Neural cell (in vitro differentiated cells): ENCODE data around the gene IRF9. TPM values are rescaled to one million over a fixed set of nuclear protein-coding genes. Genes with fewer than 3 reads are reported as not detected.

Experiments
- polyA plus RNA-seq: library from polyadenylated mRNA; depleted of rRNA; stranded (reverse); fragments of >200 nt; gene quantifications from 2 replicates; pipeline ENCODE4 v1.2.3, GENCODE V29; 2014
- small RNA-seq, 3 experiments: library from RNA; depleted of rRNA; stranded (forward); fragments of <200 nt; gene quantifications; one replicate each; pipeline ENCODE3, GENCODE V24; 2012

Gene IRF9
- polyA plus RNA-seq, 1 donor from 2014 or later: 19.6 TPM

Small RNAs within 50 kb of the gene (small RNA-seq; reads per million reads assigned to genes)
- gene AL136295.4 (0 reads per million in 3 experiments), gene CHMP4A (0 reads per million in 3 experiments), gene IPO4 (0 to 0.03 (median 0) reads per million in 3 experiments), gene IRF9 (0 reads per million in 3 experiments), gene MDP1 (0 to 0.77 (median 0) reads per million in 3 experiments), gene RNA5SP383 (0.03 to 0.90 (median 0.07) reads per million in 3 experiments)

Other genes starting within 250 kb of the IRF9 start
- gene DHRS4, start 207.5 kb upstream of the IRF9 start, polyA plus RNA-seq: 7.7 and 7.8 TPM in 2 replicates
- 1.9 and 3.0 TPM in 2 replicates for gene DHRS4L2, start 172.3 kb upstream of the IRF9 start, polyA plus RNA-seq
- gene CARMIL3, start 109.3 kb upstream of the IRF9 start, polyA plus RNA-seq: 43.6 and 49.3 TPM in 2 replicates
- 2.3 and 4.1 TPM in 2 replicates for gene CPNE6, start 89.7 kb upstream of the IRF9 start, polyA plus RNA-seq
- 0.20 and 1.2 TPM in 2 replicates for gene PCK2, start 67.0 kb upstream of the IRF9 start, polyA plus RNA-seq
- gene DCAF11, start 46.5 kb upstream of the IRF9 start, polyA plus RNA-seq: 74.5 and 106 TPM in 2 replicates
- gene NRL, start 46.3 kb upstream of the IRF9 start, polyA plus RNA-seq: 9.5 TPM in 2 replicates
- gene FITM1, start 30.6 kb upstream of the IRF9 start, polyA plus RNA-seq: 0.62 and 0.88 TPM in 2 replicates
- gene PSME1, start 25.1 kb upstream of the IRF9 start, polyA plus RNA-seq: 39.5 and 55.8 TPM in 2 replicates
- 45.1 and 54.6 TPM in 2 replicates for gene EMC9, start 19.7 kb upstream of the IRF9 start, polyA plus RNA-seq
- gene PSME2, start 14.7 kb upstream of the IRF9 start, polyA plus RNA-seq: 69.1 and 73.3 TPM in 2 replicates
- gene RNF31, start 13.8 kb upstream of the IRF9 start, polyA plus RNA-seq: 69.6 and 98.7 TPM in 2 replicates
- gene REC8, start 10.8 kb downstream of the IRF9 start, polyA plus RNA-seq: 18.5 and 22.8 TPM in 2 replicates
- gene IPO4, start 27.6 kb downstream of the IRF9 start, polyA plus RNA-seq: 9.2 and 13.4 TPM in 2 replicates
- 25.1 and 34.2 TPM in 2 replicates for gene TM9SF1, start 34.2 kb downstream of the IRF9 start, polyA plus RNA-seq
- 0.17 TPM in 1 of 2 replicates, not detected in the other for gene TSSK4, start 44.4 kb downstream of the IRF9 start, polyA plus RNA-seq
- 55.3 and 67.6 TPM in 2 replicates for gene CHMP4A, start 52.2 kb downstream of the IRF9 start, polyA plus RNA-seq
- 94.2 and 116 TPM in 2 replicates for gene MDP1, start 54.8 kb downstream of the IRF9 start, polyA plus RNA-seq
- gene NEDD8, start 71.1 kb downstream of the IRF9 start, polyA plus RNA-seq: 406 and 431 TPM in 2 replicates
- 132 and 403 TPM in 2 replicates for gene GMPR2, start 71.7 kb downstream of the IRF9 start, polyA plus RNA-seq
- 103 and 120 TPM in 2 replicates for gene TINF2, start 81.4 kb downstream of the IRF9 start, polyA plus RNA-seq
- gene TGM1, start 101.9 kb downstream of the IRF9 start, polyA plus RNA-seq: 3.6 and 7.5 TPM in 2 replicates
- gene RABGGTA, start 110.3 kb downstream of the IRF9 start, polyA plus RNA-seq: 28.8 and 33.2 TPM in 2 replicates
- gene DHRS1, start 138.5 kb downstream of the IRF9 start, polyA plus RNA-seq: 5.5 and 6.9 TPM in 2 replicates
- 13.0 and 19.5 TPM in 2 replicates for gene NOP9, start 138.6 kb downstream of the IRF9 start, polyA plus RNA-seq
- gene CIDEB, start 146.7 kb downstream of the IRF9 start, polyA plus RNA-seq: not detected in 2 replicates
- 3.4 and 5.0 TPM in 2 replicates for gene LTB4R2, start 148.9 kb downstream of the IRF9 start, polyA plus RNA-seq
- gene LTB4R, start 150.2 kb downstream of the IRF9 start, polyA plus RNA-seq: 4.3 and 5.2 TPM in 2 replicates
- gene ADCY4, start 173.8 kb downstream of the IRF9 start, polyA plus RNA-seq: not detected in 2 replicates
- gene RIPK3, start 178.7 kb downstream of the IRF9 start, polyA plus RNA-seq: not detected in 2 replicates
- 0.22 and 0.48 TPM in 2 replicates for gene NFATC4, start 206.9 kb downstream of the IRF9 start, polyA plus RNA-seq
- gene NYNRIN, start 237.7 kb downstream of the IRF9 start, polyA plus RNA-seq: 5.7 and 9.1 TPM in 2 replicates